Ovary (tissue), 3 donors: ENCODE results near the gene DIMT1.

Experiments used
- CTCF ChIP-seq, 3 donors: fragments of 450-650 bp in 2 of 3; fragments of 200-600 bp in 1 of 3; IDR thresholded peaks; one replicate each; pipeline versions ENCODE4 v1.5.1 to v1.8.0; 2016 to 2022; ENCODE audit warnings: antibody characterized with exemption in 3 of 3, mild to moderate bottlenecking in 1 of 3
- EP300 ChIP-seq: sonication (generic); formaldehyde crosslinking; IDR thresholded peaks from one replicate; pipeline ENCODE4 v1.6.1; 2017; ENCODE audit warnings: antibody characterized with exemption
- POLR2A ChIP-seq: fragments of 450-650 bp; IDR thresholded peaks from one replicate; pipeline ENCODE4 v1.6.1; 2017; ENCODE audit warnings: antibody characterized with exemption, mild to moderate bottlenecking, moderate library complexity
- donor health status: DM: no; HTN: no; CAD: no.

- TF ChIP-seq CTCF (IDR thresholded peaks at IDR 0.05) (no peak), EP300 (no peak), POLR2A (no peak)
Observed at GRCh38 chr5:62413711-62414110, 10.0 kb upstream of the DIMT1 start.
